Measurements from ENCODE around the gene HIC1.
"Not testable (repeated sequence)": the region's sequence is repeated elsewhere in the genome, so short reads cannot be mapped to it uniquely, and the experiment has no call there.

Gene HIC1

GRCh38 chr17:2054512-2055291, at the start of gene HIC1:
HIC1 (plus strand) TSS chr17:2055103; CDS start chr17:2056691, 1,588 bp downstream.
- Histone ChIP-seq H3K4me1 (ENCODE audit: control insufficient read depth, insufficient read depth, low read length) (no peaks in the 10 kb centered on the region), H3K9me3 (ENCODE audit: control insufficient read depth, insufficient read depth, low read length) (no peaks in the 10 kb centered on the region), H3K36me3 (ENCODE audit: control insufficient read depth, insufficient read depth, low read length) (no peaks in the 10 kb centered on the region), H3K9ac (ENCODE audit: low read depth, low read length) (no peak within 1 kb of the TSS), H3K27me3 (ENCODE audit: control insufficient read depth, insufficient read depth, low read length) (peaks cover 49% of the 10 kb centered on the region), H3K4me3 (ENCODE audit: low read depth, low read length) (peak within 1 kb of the TSS; percentile 48)

GRCh38 chr17:2008332-2009126, 46.4 kb upstream of the HIC1 start:
- H3K27me3 ChIP-seq (ENCODE audit: control insufficient read depth, insufficient read depth, low read length), result peaks cover 10% of the 10 kb centered on the region
- H3K4me3 ChIP-seq (ENCODE audit: low read depth, low read length), result no peak overlapping the region
- no peak overlapping the region for H3K9ac ChIP-seq (ENCODE audit: low read depth, low read length)
- no peaks in the 10 kb centered on the region for H3K9me3 ChIP-seq (ENCODE audit: control insufficient read depth, insufficient read depth, low read length)
- no peaks in the 10 kb centered on the region for H3K36me3 ChIP-seq (ENCODE audit: control insufficient read depth, insufficient read depth, low read length)
- H3K4me1 ChIP-seq (ENCODE audit: control insufficient read depth, insufficient read depth, low read length), result peaks cover 8% of the 10 kb centered on the region

GRCh38 chr17:2009737-2010136, 45.2 kb upstream of the HIC1 start:
- H3K36me3 ChIP-seq (ENCODE audit: control insufficient read depth, insufficient read depth, low read length), result no peaks in the 10 kb centered on the region
- H3K4me1 ChIP-seq (ENCODE audit: control insufficient read depth, insufficient read depth, low read length), result peaks cover 8% of the 10 kb centered on the region
- peaks cover 16% of the 10 kb centered on the region for H3K27me3 ChIP-seq (ENCODE audit: control insufficient read depth, insufficient read depth, low read length)
- no peak overlapping the region for H3K4me3 ChIP-seq (ENCODE audit: low read depth, low read length)
- no peak overlapping the region for H3K9ac ChIP-seq (ENCODE audit: low read depth, low read length)
- no peaks in the 10 kb centered on the region for H3K9me3 ChIP-seq (ENCODE audit: control insufficient read depth, insufficient read depth, low read length)

DNA sequence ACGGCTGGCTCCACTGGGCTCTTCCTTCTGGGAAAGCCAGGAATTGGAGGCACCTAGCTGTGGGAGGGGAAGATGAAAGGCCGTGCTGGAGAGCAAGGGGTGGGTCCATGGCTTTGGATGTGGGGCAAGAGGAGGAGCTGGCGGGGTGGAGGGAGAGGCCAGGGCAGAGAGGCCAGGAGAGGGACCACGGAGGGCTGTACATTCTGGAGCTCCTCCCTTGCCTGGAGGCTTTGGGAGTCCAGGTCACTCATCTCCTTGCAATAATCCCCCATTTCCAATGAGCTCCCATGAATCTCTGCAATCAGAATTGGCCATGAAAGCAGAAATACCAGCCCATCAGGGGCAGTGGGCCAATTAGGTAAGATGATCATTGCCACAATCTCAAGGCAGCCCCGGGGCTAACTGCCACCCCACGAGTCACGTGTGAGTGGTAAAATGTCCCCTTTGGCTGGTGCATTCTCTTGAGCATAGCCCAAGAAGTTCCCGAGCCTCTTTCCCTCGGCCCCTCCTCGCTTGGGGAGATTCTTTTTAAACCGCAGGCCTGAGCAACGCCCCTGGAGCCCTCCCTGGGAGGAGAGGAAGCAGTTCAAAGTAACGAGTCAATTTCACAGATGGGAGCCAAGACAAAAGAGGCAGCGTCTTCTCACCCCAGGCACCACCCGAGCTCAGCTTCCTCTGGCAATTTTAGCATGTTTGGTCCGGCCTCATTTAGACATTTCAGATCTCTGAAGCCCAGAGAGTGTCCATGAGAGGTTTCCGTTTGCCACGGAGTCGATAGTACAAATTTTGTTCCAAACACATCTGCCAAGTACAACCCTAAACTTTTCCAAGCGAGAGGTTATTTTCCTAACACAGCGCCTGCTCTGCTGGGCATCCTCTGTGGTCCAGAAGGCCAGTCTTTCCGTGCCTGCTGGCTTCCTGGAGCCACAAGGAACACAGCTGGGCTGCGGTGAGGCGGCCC, 43.2 kb upstream of the HIC1 start:
- H3K36me3 ChIP-seq (ENCODE audit: control insufficient read depth, insufficient read depth, low read length), result no peaks in the 10 kb centered on the region
- no peak overlapping the region for H3K9ac ChIP-seq (ENCODE audit: low read depth, low read length)
- H3K9me3 ChIP-seq (ENCODE audit: control insufficient read depth, insufficient read depth, low read length), result no peaks in the 10 kb centered on the region
- peaks cover 8% of the 10 kb centered on the region for H3K4me1 ChIP-seq (ENCODE audit: control insufficient read depth, insufficient read depth, low read length)
- H3K4me3 ChIP-seq (ENCODE audit: low read depth, low read length), result no peak overlapping the region
- H3K27me3 ChIP-seq (ENCODE audit: control insufficient read depth, insufficient read depth, low read length), result peaks cover 18% of the 10 kb centered on the region

GRCh38 chr17:2012499-2012898, 42.4 kb upstream of the HIC1 start:
- no peak overlapping the region for H3K4me3 ChIP-seq (ENCODE audit: low read depth, low read length)
- no peaks in the 10 kb centered on the region for H3K36me3 ChIP-seq (ENCODE audit: control insufficient read depth, insufficient read depth, low read length)
- H3K27me3 ChIP-seq (ENCODE audit: control insufficient read depth, insufficient read depth, low read length), result peaks cover 21% of the 10 kb centered on the region
- H3K4me1 ChIP-seq (ENCODE audit: control insufficient read depth, insufficient read depth, low read length), result peaks cover 8% of the 10 kb centered on the region
- H3K9ac ChIP-seq (ENCODE audit: low read depth, low read length), result no peak overlapping the region
- H3K9me3 ChIP-seq (ENCODE audit: control insufficient read depth, insufficient read depth, low read length), result no peaks in the 10 kb centered on the region

- H3K36me3 ChIP-seq (ENCODE audit: control insufficient read depth, insufficient read depth, low read length); H3K4me1 ChIP-seq (ENCODE audit: control insufficient read depth, insufficient read depth, low read length); H3K4me3 ChIP-seq (ENCODE audit: low read depth, low read length); H3K9me3 ChIP-seq (ENCODE audit: control insufficient read depth, insufficient read depth, low read length); H3K9ac ChIP-seq (ENCODE audit: low read depth, low read length): not testable (repeated sequence)
- peaks cover 28% of the 10 kb centered on the region for H3K27me3 ChIP-seq (ENCODE audit: control insufficient read depth, insufficient read depth, low read length)
Observed at GRCh38 chr17:2013220-2013993, 41.5 kb upstream of the HIC1 start.

DNA sequence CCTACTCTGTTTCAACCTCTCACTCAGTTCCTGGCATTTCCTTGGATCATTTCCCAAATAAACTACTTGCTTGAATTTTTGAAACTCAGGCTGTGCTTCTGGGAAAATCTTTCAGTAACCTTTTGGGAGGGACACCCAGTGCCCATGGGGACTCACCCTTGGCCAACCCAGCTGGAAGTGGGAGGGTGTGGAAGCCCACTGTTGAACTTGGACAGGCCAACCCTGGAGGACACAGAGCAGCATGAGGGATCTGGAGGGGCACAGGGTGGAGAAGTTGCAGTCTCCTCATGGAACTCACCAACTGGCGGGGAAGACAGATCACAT, 40.9 kb upstream of the HIC1 start:
- H3K9me3 ChIP-seq (ENCODE audit: control insufficient read depth, insufficient read depth, low read length), result no peaks in the 10 kb centered on the region
- no peak overlapping the region for H3K4me3 ChIP-seq (ENCODE audit: low read depth, low read length)
- no peaks in the 10 kb centered on the region for H3K36me3 ChIP-seq (ENCODE audit: control insufficient read depth, insufficient read depth, low read length)
- H3K27me3 ChIP-seq (ENCODE audit: control insufficient read depth, insufficient read depth, low read length), result peaks cover 34% of the 10 kb centered on the region
- H3K9ac ChIP-seq (ENCODE audit: low read depth, low read length), result no peak overlapping the region
- peaks cover 8% of the 10 kb centered on the region for H3K4me1 ChIP-seq (ENCODE audit: control insufficient read depth, insufficient read depth, low read length)

GRCh38 chr17:2015314-2015713, 39.6 kb upstream of the HIC1 start:
- no peaks in the 10 kb centered on the region for H3K36me3 ChIP-seq (ENCODE audit: control insufficient read depth, insufficient read depth, low read length)
- no peaks in the 10 kb centered on the region for H3K9me3 ChIP-seq (ENCODE audit: control insufficient read depth, insufficient read depth, low read length)
- H3K9ac ChIP-seq (ENCODE audit: low read depth, low read length), result no peak overlapping the region
- peaks cover 8% of the 10 kb centered on the region for H3K4me1 ChIP-seq (ENCODE audit: control insufficient read depth, insufficient read depth, low read length)
- H3K4me3 ChIP-seq (ENCODE audit: low read depth, low read length), result no peak overlapping the region
- peaks cover 48% of the 10 kb centered on the region for H3K27me3 ChIP-seq (ENCODE audit: control insufficient read depth, insufficient read depth, low read length)

DNA sequence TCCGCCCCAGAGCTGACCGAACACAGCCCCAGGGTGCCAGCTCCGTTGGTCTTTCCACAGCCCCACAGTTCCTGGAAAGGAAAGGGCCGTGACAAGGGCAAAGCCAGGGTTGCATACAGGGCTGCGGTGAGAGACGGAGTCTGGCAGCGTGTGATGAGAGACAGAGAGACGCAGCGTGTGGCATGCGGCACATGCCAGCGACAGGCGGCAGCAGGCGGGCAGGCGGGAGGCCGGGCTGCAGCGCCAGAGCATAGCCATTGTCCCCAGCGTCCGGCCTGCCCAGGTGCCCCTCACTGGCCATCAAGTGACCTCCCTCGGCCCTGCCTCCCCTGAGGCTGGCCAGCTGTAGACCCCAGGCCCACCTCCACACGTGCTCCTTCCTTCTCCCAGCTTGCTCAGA, 38.4 kb upstream of the HIC1 start:
- H3K9ac ChIP-seq (ENCODE audit: low read depth, low read length), result no peak overlapping the region
- peaks cover 56% of the 10 kb centered on the region for H3K27me3 ChIP-seq (ENCODE audit: control insufficient read depth, insufficient read depth, low read length)
- peaks cover 7% of the 10 kb centered on the region for H3K4me1 ChIP-seq (ENCODE audit: control insufficient read depth, insufficient read depth, low read length)
- H3K9me3 ChIP-seq (ENCODE audit: control insufficient read depth, insufficient read depth, low read length), result no peaks in the 10 kb centered on the region
- no peaks in the 10 kb centered on the region for H3K36me3 ChIP-seq (ENCODE audit: control insufficient read depth, insufficient read depth, low read length)
- no peak overlapping the region for H3K4me3 ChIP-seq (ENCODE audit: low read depth, low read length)

- Histone ChIP-seq H3K9ac (ENCODE audit: low read depth, low read length) (no peak overlapping the region), H3K27me3 (ENCODE audit: control insufficient read depth, insufficient read depth, low read length) (peaks cover 55% of the 10 kb centered on the region)
Observed at GRCh38 chr17:2017274-2017941, 37.5 kb upstream of the HIC1 start.

More at GRCh38 chr17:2017274-2017941, 37.5 kb upstream of the HIC1 start:
- Histone ChIP-seq H3K9me3 (ENCODE audit: control insufficient read depth, insufficient read depth, low read length) (no peaks in the 10 kb centered on the region), H3K4me3 (ENCODE audit: low read depth, low read length) (no peak overlapping the region), H3K36me3 (ENCODE audit: control insufficient read depth, insufficient read depth, low read length) (no peaks in the 10 kb centered on the region), H3K4me1 (ENCODE audit: control insufficient read depth, insufficient read depth, low read length) (no peaks in the 10 kb centered on the region)
